GM12892 (cell line): ENCODE results near the gene DCAF10.
"Not testable (repeated sequence)": the region's sequence is repeated elsewhere in the genome, so short reads cannot be mapped to it uniquely, and the experiment has no call there.

ENCODE experiments used
- DNase-seq: peaks from one replicate; pipeline ENCODE4 v3.0.0; 2011; ENCODE audit not compliant: insufficient read length
- FAIRE-seq: peaks from 2 replicates; lab custom pipeline; 2011; peaks lifted over from hg19 to GRCh38; lab: Jason Lieb, UNC
- POLR2A ChIP-seq: IDR thresholded peaks from 2 replicates; pipeline ENCODE4 v1.6.1; 2011; ENCODE audit warnings: low read depth, low read length, control low read depth
- POLR2AphosphoS5 ChIP-seq: IDR thresholded peaks from 2 replicates; pipeline ENCODE4 v1.6.1; 2011; ENCODE audit warnings: low read depth, low read length, control low read depth
- TAF1 ChIP-seq: IDR thresholded peaks from 2 replicates; pipeline ENCODE4 v1.6.1; 2011; ENCODE audit warnings: low read depth, mild to moderate bottlenecking, control low read depth, low read length, borderline replicate concordance

Gene DCAF10

GRCh38 chr9:37876376-37876775, 75.8 kb downstream of the DCAF10 start:
- no peak for FAIRE-seq
- TF ChIP-seq POLR2AphosphoS5 (no peak), TAF1 (no peak), POLR2A (no peak)
- DNase-seq: no peak

GRCh38 chr9:37880916-37881479, 80.4 kb downstream of the DCAF10 start:
- no peak for FAIRE-seq
- TF ChIP-seq TAF1: no peak
- DNase-seq: no peak

GRCh38 chr9:37887977-37888583, 87.5 kb downstream of the DCAF10 start:
- peak; percentile 50 for FAIRE-seq

GRCh38 chr9:37889536-37889935, 88.9 kb downstream of the DCAF10 start:
- no peak for FAIRE-seq
- no peak for DNase-seq
- TF ChIP-seq TAF1: no peak
- TF ChIP-seq POLR2AphosphoS5: no peak
- no peak for TF ChIP-seq POLR2A

More at GRCh38 chr9:37887977-37888583, 87.5 kb downstream of the DCAF10 start:
- not testable (repeated sequence) for DNase-seq

- not testable (repeated sequence) for DNase-seq, FAIRE-seq
Observed at GRCh38 chr9:37891042-37891441, 90.4 kb downstream of the DCAF10 start.

GRCh38 chr9:37892063-37892462, 91.5 kb downstream of the DCAF10 start:
- DNase-seq (no peak), FAIRE-seq (no peak)
- TF ChIP-seq POLR2AphosphoS5 (no peak), POLR2A (no peak), TAF1 (no peak)

- DNase-seq (no peak), FAIRE-seq (no peak)
- TF ChIP-seq POLR2AphosphoS5 (no peak), TAF1 (no peak), POLR2A (no peak)
Observed at GRCh38 chr9:37897665-37898064, 97.1 kb downstream of the DCAF10 start.

- FAIRE-seq: no peak
- DNase-seq: no peak
- TF ChIP-seq POLR2AphosphoS5 (no peak), POLR2A (no peak), TAF1 (no peak)
Observed at GRCh38 chr9:37899041-37899440, 98.4 kb downstream of the DCAF10 start.

GRCh38 chr9:37902131-37902530, 101.5 kb downstream of the DCAF10 start:
- DNase-seq (no peak), FAIRE-seq (no peak)

GRCh38 chr9:37902796-37903646, 102.4 kb downstream of the DCAF10 start:
- peak; percentile 82 for FAIRE-seq
- TF ChIP-seq TAF1 (no peak), POLR2A (no peak), POLR2AphosphoS5 (no peak)

More at GRCh38 chr9:37902131-37902530, 101.5 kb downstream of the DCAF10 start:
- TF ChIP-seq POLR2A: no peak
- TF ChIP-seq TAF1: no peak
- no peak for TF ChIP-seq POLR2AphosphoS5

GRCh38 chr9:37903647-37904444, 103.2 kb downstream of the DCAF10 start, which contains the start of gene SLC25A51:
TSS of gene SLC25A51 (minus strand) at chr9:37904127. CDS start at chr9:37888550, 15,577 bp downstream.
- DNase-seq: peak; percentile 96
- TF ChIP-seq TAF1 (peak; percentile 69; the same call in 1 of the 2 replicates), POLR2A (peak; percentile 82), POLR2AphosphoS5 (no peak)
- FAIRE-seq: peak; percentile 100

More at GRCh38 chr9:37902796-37903646, 102.4 kb downstream of the DCAF10 start:
- no peak for DNase-seq
